Upper lobe of right lung (tissue), 1 donor: Measurements from ENCODE around the gene SENP6. TPM values are rescaled to one million over a fixed set of nuclear protein-coding genes. Genes with fewer than 3 reads are reported as not detected.

Experiments used
- ATAC-seq: fragments of 200-7000 bp; cut with Tn5 transposase; one replicate; pipeline ENCODE4 v1.9.1; 2020; ENCODE audit warnings: mild to moderate bottlenecking, moderate library complexity
- DNase-seq: peaks from one replicate; pipeline ENCODE4 v3.0.0-alpha.2; 2020
- H3K27ac ChIP-seq: fragments of 200-600 bp; one replicate; pipeline ENCODE4 v1.8.0; 2022
- H3K27me3 ChIP-seq: fragments of 200-600 bp; one replicate; pipeline ENCODE4 v1.8.0; 2022; ENCODE audit warnings: mild to moderate bottlenecking
- H3K36me3 ChIP-seq: fragments of 200-600 bp; one replicate; pipeline ENCODE4 v1.8.0; 2022
- H3K4me1 ChIP-seq: fragments of 200-600 bp; one replicate; pipeline ENCODE4 v1.8.0; 2022
- H3K4me3 ChIP-seq: fragments of 200-600 bp; one replicate; pipeline ENCODE4 v1.8.0; 2022; ENCODE audit warnings: mild to moderate bottlenecking
- H3K9me3 ChIP-seq: fragments of 200-600 bp; one replicate; pipeline ENCODE4 v1.8.0; 2022
- intact Hi-C: fragments of 100-400 bp; cut with DNase I; formaldehyde crosslinking; loops from one replicate; pipeline ENCODE4 v1.11.0; 2022
- total RNA-seq: library from RNA; stranded (reverse); fragmentation: NEBNext Ultra II Directional; extraction: Animal tissue kit (Norgen Biotek cat#: 25700); gene quantifications from one replicate; pipeline ENCODE4 v1.2.1, GENCODE V29; 2021
- TF ChIP-seq, protein P1 (sequence below): fragments of 200-600 bp; IDR thresholded peaks from one replicate; pipeline ENCODE4 v1.8.0; 2022; ENCODE audit warnings: antibody characterized with exemption
- donor health status: DM: no; HTN: yes; CAD: no; lungs with severe emphysema.

SENP6 gene
- total RNA-seq, 1 donor from 2014 or later, result 81.7 TPM

DNA sequence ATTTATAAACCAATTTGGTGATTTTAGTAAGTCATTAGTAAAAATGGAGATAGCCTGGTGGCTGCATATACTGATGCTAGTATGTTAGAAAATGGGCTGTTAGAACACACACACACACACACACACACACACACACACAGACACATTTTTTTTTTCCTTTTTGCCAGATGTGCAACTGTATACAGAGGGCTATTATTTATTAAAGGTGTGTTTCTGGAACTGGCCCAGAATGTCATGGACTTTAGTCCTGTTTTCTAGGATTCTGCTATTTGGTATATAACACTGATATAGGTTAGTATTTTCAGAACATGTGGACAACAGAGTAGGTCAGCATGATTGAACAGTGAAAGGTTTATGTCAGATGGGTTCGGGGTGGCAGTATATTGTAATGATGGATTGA lies 159.8 kb downstream of the SENP6 start:
- TF ChIP-seq, protein P1, sequence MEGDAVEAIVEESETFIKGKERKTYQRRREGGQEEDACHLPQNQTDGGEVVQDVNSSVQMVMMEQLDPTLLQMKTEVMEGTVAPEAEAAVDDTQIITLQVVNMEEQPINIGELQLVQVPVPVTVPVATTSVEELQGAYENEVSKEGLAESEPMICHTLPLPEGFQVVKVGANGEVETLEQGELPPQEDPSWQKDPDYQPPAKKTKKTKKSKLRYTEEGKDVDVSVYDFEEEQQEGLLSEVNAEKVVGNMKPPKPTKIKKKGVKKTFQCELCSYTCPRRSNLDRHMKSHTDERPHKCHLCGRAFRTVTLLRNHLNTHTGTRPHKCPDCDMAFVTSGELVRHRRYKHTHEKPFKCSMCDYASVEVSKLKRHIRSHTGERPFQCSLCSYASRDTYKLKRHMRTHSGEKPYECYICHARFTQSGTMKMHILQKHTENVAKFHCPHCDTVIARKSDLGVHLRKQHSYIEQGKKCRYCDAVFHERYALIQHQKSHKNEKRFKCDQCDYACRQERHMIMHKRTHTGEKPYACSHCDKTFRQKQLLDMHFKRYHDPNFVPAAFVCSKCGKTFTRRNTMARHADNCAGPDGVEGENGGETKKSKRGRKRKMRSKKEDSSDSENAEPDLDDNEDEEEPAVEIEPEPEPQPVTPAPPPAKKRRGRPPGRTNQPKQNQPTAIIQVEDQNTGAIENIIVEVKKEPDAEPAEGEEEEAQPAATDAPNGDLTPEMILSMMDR, result no peak
- no peaks in the 10 kb centered on the region for H3K36me3 ChIP-seq
- ATAC-seq, result no peak
- H3K27ac ChIP-seq, result no peak overlapping the region
- no peak for DNase-seq
- peaks cover 19% of the 10 kb centered on the region for H3K4me1 ChIP-seq
- no peaks in the 10 kb centered on the region for H3K27me3 ChIP-seq
- intact Hi-C loops, result no loop called here
- H3K9me3 ChIP-seq, result no peaks in the 10 kb centered on the region
- no peak overlapping the region for H3K4me3 ChIP-seq

GRCh38 chr6:75762063-75762462 lies 160.4 kb downstream of the SENP6 start:
- TF ChIP-seq, protein P1, result no peak
- ATAC-seq, result no peak
- intact Hi-C loops, result no loop called here
- no peaks in the 10 kb centered on the region for H3K36me3 ChIP-seq
- H3K27me3 ChIP-seq, result no peaks in the 10 kb centered on the region
- no peak for DNase-seq
- no peak overlapping the region for H3K4me3 ChIP-seq
- H3K27ac ChIP-seq, result no peak overlapping the region
- no peaks in the 10 kb centered on the region for H3K9me3 ChIP-seq
- H3K4me1 ChIP-seq, result peaks cover 19% of the 10 kb centered on the region

DNA sequence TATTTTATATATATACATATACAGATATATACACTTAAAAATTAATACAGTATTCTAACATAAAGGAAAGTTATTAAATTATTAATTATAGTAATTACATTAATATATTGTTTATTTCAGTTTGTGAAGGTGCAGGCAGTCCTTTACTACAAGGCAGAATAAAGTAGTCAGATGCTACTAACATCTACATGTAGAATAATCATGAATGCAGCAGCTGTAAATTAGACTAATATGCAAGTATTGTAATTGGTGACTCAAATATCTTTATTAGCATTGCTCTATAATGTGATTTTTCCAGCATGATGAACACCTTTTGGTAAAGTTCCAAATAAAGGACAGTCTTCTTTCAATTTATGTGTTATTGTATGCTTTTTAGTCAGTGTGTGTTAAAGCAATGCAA lies 164.7 kb downstream of the SENP6 start:
- H3K9me3 ChIP-seq, result no peaks in the 10 kb centered on the region
- DNase-seq (no peak), ATAC-seq (no peak)

More for the DNA sequence above, 164.7 kb downstream of the SENP6 start:
- Histone ChIP-seq H3K4me1 (no peaks in the 10 kb centered on the region), H3K27ac (no peak overlapping the region), H3K4me3 (no peak overlapping the region), H3K36me3 (no peaks in the 10 kb centered on the region), H3K27me3 (no peaks in the 10 kb centered on the region)
- TF ChIP-seq, protein P1, result no peak
- intact Hi-C loops, result no loop called here

Other genes starting within 250 kb of the SENP6 start
- 21.6 TPM for gene FILIP1, start 108.1 kb upstream of the SENP6 start, total RNA-seq
- gene MYO6, start 147.4 kb downstream of the SENP6 start, total RNA-seq, result 66.2 TPM